Progenitor cell of endocrine pancreas (in vitro differentiated cells): Measurements from ENCODE around the gene LHB. TPM values are rescaled to one million over a fixed set of nuclear protein-coding genes. Genes with fewer than 3 reads are reported as not detected.
A peak's percentile ranks its signal among the peaks of the same experiment; 100 is the strongest.

ENCODE experiments used
- DNase-seq: peaks from one replicate; pipeline ENCODE4 v3.0.0; 2021; ENCODE audit warnings: low spot score; ENCODE audit not compliant: unreplicated experiment
- H3K27ac Mint-ChIP-seq: 2 replicates; pipeline ENCODE4 v1.8.0; 2021; ENCODE audit warnings: mild to moderate bottlenecking, moderate library complexity, mixed read lengths
- H3K27me3 Mint-ChIP-seq: 2 replicates; pipeline ENCODE4 v1.8.0; 2021; ENCODE audit warnings: mixed read lengths
- H3K36me3 Mint-ChIP-seq: 2 replicates; pipeline ENCODE4 v1.8.0; 2022; ENCODE audit warnings: mixed read lengths; ENCODE audit not compliant: insufficient read depth
- H3K4me1 Mint-ChIP-seq: 2 replicates; pipeline ENCODE4 v1.8.0; 2021; ENCODE audit warnings: low read depth, mixed read lengths
- H3K4me3 Mint-ChIP-seq: 2 replicates; pipeline ENCODE4 v1.8.0; 2021; ENCODE audit warnings: low read depth, mild to moderate bottlenecking, moderate library complexity, mixed read lengths
- H3K9me3 Mint-ChIP-seq: 2 replicates; pipeline ENCODE4 v1.8.0; 2021; ENCODE audit warnings: low read depth, mixed read lengths
- long read RNA-seq: library from polyadenylated mRNA; unstranded; transcript quantifications from one replicate; pipeline ENCODE4 v2.0.0, GENCODE V29; 2020
- total RNA-seq: library from RNA; stranded (reverse); gene quantifications from 2 replicates; pipeline ENCODE4 v1.2.1, GENCODE V29; 2021
- TF ChIP-seq, protein P1 (sequence below): fragments of 200-600 bp; sonication (generic); IDR thresholded peaks from one replicate; pipeline ENCODE4 v1.5.0; 2021; ENCODE audit warnings: antibody characterized with exemption, mild to moderate bottlenecking; ENCODE audit not compliant: unreplicated experiment

LHB gene
- not detected in 2 replicates for total RNA-seq
- long read RNA-seq, result 0 reads

DNA sequence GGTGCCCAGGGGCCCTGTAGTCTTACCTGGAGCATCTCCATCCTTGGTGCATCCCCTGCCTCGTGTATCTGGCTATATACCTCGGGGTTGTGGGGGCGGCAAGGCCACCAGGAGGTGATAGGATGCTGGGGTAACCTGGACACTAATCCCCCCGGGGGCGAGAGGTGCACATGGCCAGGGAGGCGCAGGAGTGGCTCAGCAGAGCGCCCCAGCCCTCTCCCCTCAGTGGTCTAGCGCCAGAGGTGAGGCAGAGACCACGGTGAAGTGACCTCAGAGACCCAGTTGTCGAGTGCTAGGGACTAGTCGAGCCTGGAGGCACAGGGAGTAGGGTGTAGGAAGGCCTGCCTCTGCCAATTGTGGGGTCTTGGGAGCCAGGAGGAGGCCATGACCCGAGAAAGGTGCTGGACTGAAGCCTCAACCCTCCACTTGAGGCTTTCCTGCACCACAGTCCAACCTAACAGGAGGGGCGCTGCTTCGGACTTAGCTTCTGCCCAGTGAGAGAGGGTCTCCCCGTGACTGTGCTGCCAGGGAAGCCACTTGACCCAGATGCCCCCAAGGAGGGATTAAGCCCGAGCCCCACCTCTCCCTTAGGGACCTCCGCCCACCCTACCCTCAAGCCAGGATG lies at the start of gene LHB:
LHB (minus strand) TSS at position 51 of the 625 bp plus-strand sequence; CDS start at position 41, 10 bp downstream.
- Mint-ChIP-seq H3K27ac (no peak within 1 kb of the TSS), H3K4me3 (peak within 1 kb of the TSS; percentile 35), H3K9me3 (no peaks in the 10 kb centered on the region), H3K4me1 (peaks cover 3% of the 10 kb centered on the region), H3K27me3 (peaks cover 42% of the 10 kb centered on the region), H3K36me3 (peaks cover 13% of the 10 kb centered on the region)
- TF ChIP-seq, protein P1, sequence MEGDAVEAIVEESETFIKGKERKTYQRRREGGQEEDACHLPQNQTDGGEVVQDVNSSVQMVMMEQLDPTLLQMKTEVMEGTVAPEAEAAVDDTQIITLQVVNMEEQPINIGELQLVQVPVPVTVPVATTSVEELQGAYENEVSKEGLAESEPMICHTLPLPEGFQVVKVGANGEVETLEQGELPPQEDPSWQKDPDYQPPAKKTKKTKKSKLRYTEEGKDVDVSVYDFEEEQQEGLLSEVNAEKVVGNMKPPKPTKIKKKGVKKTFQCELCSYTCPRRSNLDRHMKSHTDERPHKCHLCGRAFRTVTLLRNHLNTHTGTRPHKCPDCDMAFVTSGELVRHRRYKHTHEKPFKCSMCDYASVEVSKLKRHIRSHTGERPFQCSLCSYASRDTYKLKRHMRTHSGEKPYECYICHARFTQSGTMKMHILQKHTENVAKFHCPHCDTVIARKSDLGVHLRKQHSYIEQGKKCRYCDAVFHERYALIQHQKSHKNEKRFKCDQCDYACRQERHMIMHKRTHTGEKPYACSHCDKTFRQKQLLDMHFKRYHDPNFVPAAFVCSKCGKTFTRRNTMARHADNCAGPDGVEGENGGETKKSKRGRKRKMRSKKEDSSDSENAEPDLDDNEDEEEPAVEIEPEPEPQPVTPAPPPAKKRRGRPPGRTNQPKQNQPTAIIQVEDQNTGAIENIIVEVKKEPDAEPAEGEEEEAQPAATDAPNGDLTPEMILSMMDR, result no peak
- no peak for DNase-seq

DNA sequence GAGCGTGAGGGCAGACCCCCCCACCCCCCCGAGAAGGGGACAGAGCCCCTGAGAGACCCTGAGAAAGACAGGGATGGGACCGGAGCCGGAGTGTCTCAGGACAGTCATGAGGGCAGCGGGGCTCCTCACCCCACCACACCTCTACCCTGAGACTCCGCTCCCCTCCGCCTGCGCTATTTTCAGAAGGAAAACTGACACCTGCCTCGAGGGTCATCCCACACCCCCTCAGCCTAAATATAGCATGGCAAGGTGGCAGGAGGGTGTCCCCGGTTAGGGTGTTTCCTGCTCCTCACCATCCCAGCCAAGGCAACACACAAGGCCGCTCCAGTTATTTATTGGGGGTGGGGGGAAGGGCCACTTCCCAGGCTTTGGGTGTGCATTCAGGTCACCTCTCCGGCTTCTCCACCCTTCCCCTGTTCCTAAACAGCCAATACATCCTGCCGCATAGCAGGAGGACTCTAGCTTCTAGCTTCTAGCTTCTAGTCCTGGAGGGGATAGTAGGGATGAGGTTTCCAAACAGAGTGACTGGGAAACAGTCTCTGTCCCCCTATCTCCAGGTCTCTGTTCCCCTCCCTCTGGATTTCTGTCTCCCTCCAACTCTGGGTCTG lies 49.1 kb upstream of the LHB start:
- peaks cover 8% of the 10 kb centered on the region for H3K9me3 Mint-ChIP-seq
- no peak overlapping the region for H3K27ac Mint-ChIP-seq
- no peak overlapping the region for H3K4me3 Mint-ChIP-seq
- peaks cover 4% of the 10 kb centered on the region for H3K4me1 Mint-ChIP-seq
- TF ChIP-seq, protein P1, result no peak
- H3K36me3 Mint-ChIP-seq, result no peaks in the 10 kb centered on the region
- H3K27me3 Mint-ChIP-seq, result peaks cover 61% of the 10 kb centered on the region
- no peak for DNase-seq

DNA sequence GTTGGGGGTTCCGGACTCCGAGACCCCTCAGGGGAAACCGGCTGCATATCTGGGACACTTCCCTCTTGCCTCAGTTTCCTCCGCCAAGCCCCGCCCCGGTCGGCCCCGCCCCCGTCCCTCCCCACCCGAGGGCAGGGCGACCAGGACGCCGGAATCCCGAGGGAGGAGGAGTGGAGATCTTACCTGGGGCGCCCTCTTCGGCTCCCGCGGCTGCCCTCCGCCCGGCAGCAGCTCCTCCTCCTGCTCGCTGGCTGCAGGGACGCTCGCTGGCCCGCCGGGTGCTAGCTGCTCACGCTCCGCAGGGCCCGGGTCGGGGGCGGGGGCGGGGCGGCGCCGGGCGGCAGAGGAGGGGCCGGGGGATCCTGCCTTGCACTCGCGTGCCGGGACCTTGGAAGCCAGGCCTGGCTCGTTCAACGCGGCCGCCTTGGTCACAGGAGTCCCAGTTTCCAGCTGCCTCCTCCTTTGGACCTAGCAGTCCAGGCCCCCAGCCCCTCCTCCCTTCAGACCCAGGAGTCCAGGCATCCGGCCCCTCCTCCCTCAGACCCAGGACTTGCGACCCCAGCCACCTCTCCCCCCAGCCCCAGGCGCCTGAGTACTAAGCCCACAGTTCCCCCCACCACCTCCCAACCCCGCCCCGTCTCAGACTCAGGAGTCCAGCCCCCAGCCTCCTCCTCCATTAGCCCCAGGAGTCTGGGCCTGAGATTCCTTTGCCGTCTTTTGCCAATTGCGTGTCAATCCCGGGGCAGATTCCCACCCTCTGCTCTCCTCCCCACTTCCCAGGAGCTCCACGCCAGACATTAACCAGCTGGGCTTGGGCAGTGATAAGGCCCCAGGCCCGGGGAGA lies 48.1 kb upstream of the LHB start, which contains the start of gene NTF4:
NTF4 (minus strand) TSS at position 51 of the 844 bp plus-strand sequence. CDS start 2,821 bp downstream, outside the sequence.
- Mint-ChIP-seq H3K36me3 (no peaks in the 10 kb centered on the region), H3K27ac (no peak within 1 kb of the TSS), H3K4me3 (peak within 1 kb of the TSS; percentile 41), H3K9me3 (peaks cover 3% of the 10 kb centered on the region), H3K4me1 (peaks cover 4% of the 10 kb centered on the region), H3K27me3 (peaks cover 61% of the 10 kb centered on the region)
- TF ChIP-seq, protein P1, result no peak
- peak; percentile 61 for DNase-seq

DNA sequence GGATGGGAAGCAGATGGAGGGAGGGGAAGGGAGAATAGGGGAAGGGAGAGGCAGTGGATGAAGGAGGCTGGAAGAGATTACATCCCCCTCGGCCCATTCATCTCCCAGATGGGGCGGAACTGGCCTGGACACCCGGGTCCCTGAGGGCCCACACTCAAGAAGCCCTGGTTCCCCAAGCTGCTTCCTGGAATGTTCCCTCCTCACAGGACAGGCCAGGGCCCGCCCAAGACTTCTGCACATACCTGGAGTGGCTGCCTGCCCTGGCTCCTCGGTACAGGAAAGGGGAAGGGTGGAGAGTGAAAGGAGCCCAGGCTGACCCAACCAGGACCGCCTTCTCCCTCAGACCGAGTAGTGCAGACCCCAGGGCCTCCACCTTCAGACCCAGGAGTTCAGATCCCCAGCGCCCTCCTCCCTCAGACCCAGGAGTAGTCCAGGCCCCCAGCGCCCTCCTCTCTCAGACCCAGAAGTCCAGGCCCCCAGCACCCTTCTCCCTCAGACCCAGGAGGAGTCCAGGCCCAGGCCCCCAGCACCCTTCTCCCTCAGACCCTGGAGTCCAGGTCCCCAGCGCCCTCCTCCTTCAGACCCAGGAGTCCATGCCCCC lies 47.2 kb upstream of the LHB start:
- no peaks in the 10 kb centered on the region for H3K9me3 Mint-ChIP-seq
- no peak for DNase-seq
- peaks cover 61% of the 10 kb centered on the region for H3K27me3 Mint-ChIP-seq
- TF ChIP-seq, protein P1, result no peak
- peaks cover 4% of the 10 kb centered on the region for H3K4me1 Mint-ChIP-seq
- H3K27ac Mint-ChIP-seq, result no peak overlapping the region
- H3K4me3 Mint-ChIP-seq, result peak overlapping the region; percentile 41
- H3K36me3 Mint-ChIP-seq, result no peaks in the 10 kb centered on the region

DNA sequence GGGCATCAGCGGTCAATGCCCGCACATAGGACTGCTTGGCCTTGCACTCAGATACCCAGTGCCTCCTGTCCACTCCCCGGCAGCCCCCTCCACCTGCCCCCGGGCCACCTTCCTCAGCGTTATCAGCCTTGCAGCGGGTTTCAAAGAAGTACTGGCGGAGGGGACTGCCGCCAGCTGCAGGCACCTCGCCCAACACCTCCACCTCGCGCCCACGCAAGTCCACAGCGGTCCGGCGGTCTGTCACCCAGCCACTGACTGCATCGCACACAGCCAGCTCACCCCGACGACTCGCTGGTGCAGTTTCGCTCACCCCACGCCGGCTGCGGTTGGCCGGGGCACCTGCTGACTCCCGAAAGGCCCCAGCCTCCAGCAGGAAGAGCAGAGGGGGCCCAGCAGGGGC lies 44.6 kb upstream of the LHB start:
- Mint-ChIP-seq H3K9me3 (no peaks in the 10 kb centered on the region), H3K27me3 (peaks cover 65% of the 10 kb centered on the region)

More for the DNA sequence above, 44.6 kb upstream of the LHB start:
- Mint-ChIP-seq H3K36me3 (no peaks in the 10 kb centered on the region), H3K4me1 (peaks cover 8% of the 10 kb centered on the region), H3K4me3 (no peak overlapping the region), H3K27ac (no peak overlapping the region)
- TF ChIP-seq, protein P1, result no peak
- DNase-seq, result no peak
